ENCODE data around the gene GRID2. TPM values are rescaled to one million over a fixed set of nuclear protein-coding genes. Genes with fewer than 3 reads are reported as not detected.

GRID2 gene
- total RNA-seq, 1 donor from 2014 or later, result not detected

DNA sequence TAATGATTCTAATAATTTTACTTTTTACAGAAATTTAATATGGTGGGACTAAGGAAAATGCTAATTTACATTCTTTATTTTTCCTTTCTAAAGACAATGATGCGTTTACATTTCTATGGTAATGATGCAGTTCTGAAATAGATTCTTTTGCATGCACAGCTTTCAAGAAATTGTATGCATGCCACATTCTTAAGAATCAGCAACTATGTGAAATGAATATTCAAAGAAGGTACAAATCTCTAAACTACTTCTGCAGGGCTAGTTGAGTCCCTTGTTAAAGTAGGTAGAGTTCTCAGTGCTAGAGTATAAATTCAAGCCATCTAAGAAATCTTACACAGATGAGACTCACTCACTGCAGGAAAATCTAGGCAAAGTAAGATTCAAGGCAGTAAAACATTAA is 24.5 kb upstream of the GRID2 start:
- no peaks in the 10 kb centered on the region for H3K9me3 ChIP-seq
- no peaks in the 10 kb centered on the region for H3K4me1 ChIP-seq
- H3K27me3 ChIP-seq, result no peaks in the 10 kb centered on the region
- H3K4me3 ChIP-seq, result no peak overlapping the region
- TF ChIP-seq POLR2A (IDR thresholded peaks at IDR 0.05), result no peak
- TF ChIP-seq, protein P1, sequence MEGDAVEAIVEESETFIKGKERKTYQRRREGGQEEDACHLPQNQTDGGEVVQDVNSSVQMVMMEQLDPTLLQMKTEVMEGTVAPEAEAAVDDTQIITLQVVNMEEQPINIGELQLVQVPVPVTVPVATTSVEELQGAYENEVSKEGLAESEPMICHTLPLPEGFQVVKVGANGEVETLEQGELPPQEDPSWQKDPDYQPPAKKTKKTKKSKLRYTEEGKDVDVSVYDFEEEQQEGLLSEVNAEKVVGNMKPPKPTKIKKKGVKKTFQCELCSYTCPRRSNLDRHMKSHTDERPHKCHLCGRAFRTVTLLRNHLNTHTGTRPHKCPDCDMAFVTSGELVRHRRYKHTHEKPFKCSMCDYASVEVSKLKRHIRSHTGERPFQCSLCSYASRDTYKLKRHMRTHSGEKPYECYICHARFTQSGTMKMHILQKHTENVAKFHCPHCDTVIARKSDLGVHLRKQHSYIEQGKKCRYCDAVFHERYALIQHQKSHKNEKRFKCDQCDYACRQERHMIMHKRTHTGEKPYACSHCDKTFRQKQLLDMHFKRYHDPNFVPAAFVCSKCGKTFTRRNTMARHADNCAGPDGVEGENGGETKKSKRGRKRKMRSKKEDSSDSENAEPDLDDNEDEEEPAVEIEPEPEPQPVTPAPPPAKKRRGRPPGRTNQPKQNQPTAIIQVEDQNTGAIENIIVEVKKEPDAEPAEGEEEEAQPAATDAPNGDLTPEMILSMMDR (IDR thresholded peaks at IDR 0.05), result no peak
- no peak for TF ChIP-seq POLR2AphosphoS5 (IDR thresholded peaks at IDR 0.05; ENCODE audit: insufficient read depth in 1 of 2, low read depth in 1 of 2)
- no peak overlapping the region for H3K27ac ChIP-seq
- DNase-seq (ENCODE audit: extremely low spot score in 2 of 2), result no peak
- no peaks in the 10 kb centered on the region for H3K36me3 ChIP-seq
- intact Hi-C loops (cut with DNase I), result no loop called here

DNA sequence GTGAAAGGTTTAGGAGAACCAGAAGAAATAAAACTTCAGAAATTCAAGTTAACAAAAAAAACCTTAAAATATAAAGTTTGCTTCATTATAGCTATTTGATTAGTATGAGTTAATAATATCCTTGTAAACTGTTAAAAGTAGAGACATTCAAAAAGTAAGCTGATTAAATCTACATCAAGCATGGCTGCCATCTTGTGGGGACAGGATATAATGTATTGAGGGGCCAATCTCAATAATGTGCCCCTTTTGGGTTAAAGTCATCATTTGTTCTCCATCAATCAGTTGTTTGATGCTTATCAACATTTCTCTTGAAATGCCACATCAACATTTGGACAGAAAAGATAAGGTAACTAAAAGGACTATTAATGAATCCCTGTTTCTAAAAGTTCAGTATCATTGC is 4.6 kb upstream of the GRID2 start:
- no peaks in the 10 kb centered on the region for H3K27me3 ChIP-seq
- no peak overlapping the region for H3K4me3 ChIP-seq
- H3K9me3 ChIP-seq, result no peaks in the 10 kb centered on the region
- H3K27ac ChIP-seq, result no peak overlapping the region
- no peaks in the 10 kb centered on the region for H3K36me3 ChIP-seq
- H3K4me1 ChIP-seq, result peaks cover 7% of the 10 kb centered on the region
- no peak for DNase-seq (ENCODE audit: extremely low spot score in 2 of 2)
- TF ChIP-seq POLR2AphosphoS5 (IDR thresholded peaks at IDR 0.05; ENCODE audit: insufficient read depth in 1 of 2, low read depth in 1 of 2) (no peak), POLR2A (IDR thresholded peaks at IDR 0.05) (no peak)
- TF ChIP-seq, protein P1 (IDR thresholded peaks at IDR 0.05), result no peak
- intact Hi-C loops (cut with DNase I), result no loop called here

DNA sequence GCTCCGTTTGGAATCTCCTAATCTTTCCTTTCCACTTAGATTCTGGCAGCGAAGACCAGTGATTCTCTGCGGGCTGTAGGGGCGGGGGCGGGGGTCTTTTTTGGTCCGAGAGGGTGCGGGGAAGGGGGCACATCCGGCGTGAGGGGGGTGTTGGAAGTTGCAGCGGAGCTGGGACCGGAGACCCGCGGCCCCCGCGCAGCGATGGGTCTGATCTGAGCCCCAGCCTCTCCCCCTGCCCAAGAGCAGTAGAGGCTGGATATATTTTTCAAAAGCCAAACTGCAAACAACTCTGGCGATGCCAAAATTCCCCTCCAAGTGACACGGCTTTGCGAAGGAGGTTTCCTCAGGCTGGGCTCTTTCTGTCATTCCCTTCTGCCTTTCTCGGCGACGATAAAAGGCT is 355 bp downstream of the GRID2 start:
- DNase-seq (ENCODE audit: extremely low spot score in 2 of 2), result no peak
- H3K9me3 ChIP-seq, result no peaks in the 10 kb centered on the region
- H3K27me3 ChIP-seq, result no peaks in the 10 kb centered on the region
- H3K36me3 ChIP-seq, result no peaks in the 10 kb centered on the region
- H3K4me1 ChIP-seq, result peaks cover 26% of the 10 kb centered on the region
- H3K27ac ChIP-seq, result no peak overlapping the region
- intact Hi-C loops (cut with DNase I), result no loop called here
- H3K4me3 ChIP-seq, result peak overlapping the region; percentile 4 to 30
- TF ChIP-seq POLR2AphosphoS5 (IDR thresholded peaks at IDR 0.05; ENCODE audit: insufficient read depth in 1 of 2, low read depth in 1 of 2) (no peak), POLR2A (IDR thresholded peaks at IDR 0.05) (no peak)
- TF ChIP-seq, protein P1 (IDR thresholded peaks at IDR 0.05), result no peak

DNA sequence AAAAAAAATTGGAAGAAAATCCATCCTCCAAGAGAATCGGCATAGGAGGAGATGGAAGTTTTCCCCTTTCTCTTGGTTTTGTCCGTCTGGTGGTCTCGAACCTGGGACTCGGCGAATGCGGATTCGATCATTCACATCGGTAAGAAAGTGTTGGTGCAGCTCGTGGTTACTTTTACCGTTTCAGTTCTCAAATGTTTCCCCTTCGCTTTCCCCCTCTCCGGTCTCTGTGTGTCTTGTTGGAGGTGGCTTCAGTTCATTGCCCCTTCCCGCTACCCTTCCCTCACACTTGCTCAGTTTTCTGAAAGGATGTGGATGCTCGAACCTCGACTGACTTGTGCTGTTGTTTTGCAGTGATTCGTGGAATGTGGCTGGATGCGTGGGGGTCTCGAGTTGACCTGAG is 840 bp downstream of the GRID2 start:
- Histone ChIP-seq H3K27ac (no peak overlapping the region), H3K36me3 (no peaks in the 10 kb centered on the region), H3K9me3 (no peaks in the 10 kb centered on the region), H3K4me3 (peak overlapping the region in 1 of 2 donors; percentile 30), H3K27me3 (no peaks in the 10 kb centered on the region), H3K4me1 (peaks cover 26% of the 10 kb centered on the region)
- TF ChIP-seq POLR2AphosphoS5 (IDR thresholded peaks at IDR 0.05; ENCODE audit: insufficient read depth in 1 of 2, low read depth in 1 of 2) (no peak), POLR2A (IDR thresholded peaks at IDR 0.05) (no peak)
- TF ChIP-seq, protein P1 (IDR thresholded peaks at IDR 0.05), result no peak
- intact Hi-C loops (cut with DNase I), result no loop called here
- DNase-seq (ENCODE audit: extremely low spot score in 2 of 2), result no peak

DNA sequence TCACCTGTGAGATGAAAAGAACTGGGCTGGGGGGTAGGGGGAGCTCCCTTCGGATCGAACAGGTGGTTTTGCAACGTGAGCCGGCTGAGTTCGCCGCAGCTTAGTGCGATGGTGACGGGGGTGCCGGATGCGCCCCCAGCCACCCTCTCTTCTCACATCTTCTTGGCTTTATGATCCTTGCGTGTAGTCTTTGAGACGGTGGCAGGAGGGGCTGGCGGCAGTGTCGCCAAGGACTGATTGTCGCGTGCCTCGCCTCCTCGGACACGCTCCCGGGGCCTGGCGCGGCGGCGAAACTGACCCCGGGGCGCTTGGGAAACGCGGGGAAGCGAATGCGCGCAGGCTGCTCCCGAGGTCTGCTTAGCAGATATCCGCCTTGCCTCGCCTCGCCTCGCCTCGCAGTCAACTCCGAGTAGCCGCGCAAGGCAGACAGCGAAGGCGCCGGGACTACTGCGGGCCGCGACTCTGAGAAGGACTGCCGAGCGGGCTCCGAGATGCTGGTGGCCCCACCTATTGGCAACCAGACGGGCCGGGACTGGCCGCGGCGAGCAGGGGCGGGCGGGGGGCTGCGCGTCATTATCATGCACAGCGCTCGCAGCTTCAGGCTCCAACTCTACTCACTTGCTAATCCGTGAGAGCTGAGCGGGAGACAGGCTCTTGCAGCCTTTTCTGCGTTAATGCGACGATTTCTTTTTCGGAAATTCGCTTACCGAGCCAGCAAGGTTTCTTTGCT is 1.5 kb downstream of the GRID2 start:
- Histone ChIP-seq H3K9me3 (no peaks in the 10 kb centered on the region), H3K36me3 (no peaks in the 10 kb centered on the region), H3K27me3 (no peaks in the 10 kb centered on the region), H3K4me1 (peaks cover 26% of the 10 kb centered on the region), H3K27ac (no peak overlapping the region), H3K4me3 (peak overlapping the region; percentile 30 to 35)
- TF ChIP-seq POLR2A (IDR thresholded peaks at IDR 0.05), result no peak
- TF ChIP-seq, protein P1 (IDR thresholded peaks at IDR 0.05), result no peak
- TF ChIP-seq POLR2AphosphoS5 (IDR thresholded peaks at IDR 0.05; ENCODE audit: insufficient read depth in 1 of 2, low read depth in 1 of 2), result no peak
- intact Hi-C loops (cut with DNase I), result no loop called here
- no peak for DNase-seq (ENCODE audit: extremely low spot score in 2 of 2)
